Hindlimb muscle (tissue), 1 donor: Measurements from ENCODE around the gene PARPBP. TPM values are rescaled to one million over a fixed set of nuclear protein-coding genes. Genes with fewer than 3 reads are reported as not detected.
"Not testable (repeated sequence)": the region's sequence is repeated elsewhere in the genome, so short reads cannot be mapped to it uniquely, and the experiment has no call there.

Experiments
- DNase-seq: peaks from one replicate; pipeline ENCODE4 v3.0.0-alpha.2; 2013
- polyA plus RNA-seq: library from polyadenylated mRNA; unstranded; fragments of 120-200 nt; gene quantifications from one replicate; pipeline ENCODE4 v1.2.1, GENCODE V29; 2013; ENCODE audit not compliant: insufficient read length

The PARPBP gene
- polyA plus RNA-seq, 1 donor = 4.7 TPM

GRCh38 chr12:102155206-102155605, 35.2 kb downstream of the PARPBP start:
- not testable (repeated sequence) for DNase-seq

GRCh38 chr12:102163383-102163782, 43.4 kb downstream of the PARPBP start:
- no peak for DNase-seq

- DNase-seq = no peak
These were observed 48.0 kb downstream of the PARPBP start for GRCh38 chr12:102167821-102168604.

GRCh38 chr12:102169922-102170621, 50.1 kb downstream of the PARPBP start:
- DNase-seq = no peak

GRCh38 chr12:102171951-102172350, 52.0 kb downstream of the PARPBP start:
- DNase-seq = no peak

- DNase-seq = peak; percentile 31
These were observed 52.5 kb downstream of the PARPBP start for GRCh38 chr12:102172436-102172835.

- no peak for DNase-seq
These were observed 54.1 kb downstream of the PARPBP start for GRCh38 chr12:102174117-102174516.

GRCh38 chr12:102174761-102175160, 54.8 kb downstream of the PARPBP start:
- no peak for DNase-seq

- DNase-seq = no peak
These were observed 62.7 kb downstream of the PARPBP start for GRCh38 chr12:102182635-102183034.

- DNase-seq = no peak
These were observed 75.8 kb downstream of the PARPBP start for GRCh38 chr12:102195826-102196225.

GRCh38 chr12:102197789-102198188, 77.8 kb downstream of the PARPBP start, which contains the start of gene PMCH:
Gene PMCH (minus strand): TSS chr12:102197833. CDS start chr12:102197770, 63 bp downstream.
- no peak for DNase-seq

GRCh38 chr12:102201436-102202061, 81.6 kb downstream of the PARPBP start:
- DNase-seq = no peak

- DNase-seq = no peak
These were observed 82.6 kb downstream of the PARPBP start for GRCh38 chr12:102202556-102202955.

- no peak for DNase-seq
These were observed 84.0 kb downstream of the PARPBP start for GRCh38 chr12:102204025-102204424.

- DNase-seq = no peak
These were observed 96.2 kb downstream of the PARPBP start for GRCh38 chr12:102215992-102216691.

GRCh38 chr12:102220736-102221135, 100.8 kb downstream of the PARPBP start:
- no peak for DNase-seq

GRCh38 chr12:102227954-102228353, 108.0 kb downstream of the PARPBP start:
- DNase-seq = no peak

- peak; percentile 29 for DNase-seq
These were observed 112.1 kb downstream of the PARPBP start for GRCh38 chr12:102232036-102232435.

- peak; percentile 71 for DNase-seq
These were observed 112.5 kb downstream of the PARPBP start for GRCh38 chr12:102232446-102232845.

- DNase-seq = no peak
These were observed 114.6 kb downstream of the PARPBP start for GRCh38 chr12:102234599-102234998.

- DNase-seq = not testable (repeated sequence)
These were observed 120.9 kb downstream of the PARPBP start for GRCh38 chr12:102240859-102241258.
